OCI-LY1 (cell line): ENCODE results near the gene UNC13D.

ENCODE experiments used
- EZH2 ChIP-seq: fragments of 200-600 bp; sonication (generic), shearing (Covaris generic); IDR thresholded peaks from 2 replicates; pipeline ENCODE4 v1.8.0; 2017; ENCODE audit warnings: borderline replicate concordance, mixed run types, mild to moderate bottlenecking, antibody characterized with exemption, low read length, moderate library complexity, mixed read lengths
- TF ChIP-seq, protein P1 (sequence below): fragments of 200-600 bp; sonication (generic), shearing (Covaris generic); IDR thresholded peaks from 2 replicates; pipeline ENCODE4 v1.5.1; 2017; ENCODE audit warnings: mild to moderate bottlenecking, antibody characterized with exemption, low read length, moderate library complexity, mixed read lengths

DNA sequence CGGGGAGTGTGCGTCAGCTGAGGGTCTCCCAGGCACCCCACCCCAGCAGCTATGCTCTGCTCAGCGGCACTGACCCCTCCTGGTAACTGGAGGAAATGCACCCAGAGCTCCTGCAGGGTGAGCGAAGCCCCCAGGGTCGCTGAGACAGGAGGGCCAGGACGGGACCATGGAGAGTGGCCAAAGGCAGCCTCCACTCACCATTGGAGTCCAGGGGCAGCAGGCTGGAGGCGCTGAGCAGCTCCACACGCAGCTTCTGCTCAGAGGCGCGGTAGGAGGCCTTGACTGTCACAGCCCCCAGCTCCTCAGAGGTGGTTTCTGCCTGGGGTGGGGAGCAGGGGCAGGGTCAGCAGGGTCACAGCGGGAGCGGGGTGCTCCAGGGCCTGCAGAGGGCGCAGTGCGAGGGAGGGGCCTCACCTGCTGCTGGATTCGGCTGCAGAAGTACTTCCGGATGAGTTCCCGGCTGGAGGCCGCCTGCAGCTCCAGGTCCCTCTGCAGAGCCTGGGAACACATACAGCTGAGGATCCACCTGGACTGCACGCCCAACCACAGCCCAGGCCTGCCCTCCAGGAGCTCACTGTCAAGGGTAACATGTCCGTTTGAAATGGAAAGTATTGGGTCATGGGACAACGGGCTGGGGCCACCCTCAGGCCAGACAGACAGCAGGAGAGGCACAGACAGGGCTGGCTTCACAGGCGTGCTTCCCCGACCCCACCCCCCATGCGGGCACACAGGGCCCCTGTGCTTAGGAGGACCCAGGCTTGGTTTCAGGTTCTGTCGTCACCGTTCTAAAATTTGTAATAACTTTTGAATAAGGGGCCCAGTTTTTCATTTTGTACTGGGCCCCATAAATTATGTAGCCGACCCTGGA is 13.8 kb downstream of the UNC13D start:
- TF ChIP-seq EZH2: no peak
- TF ChIP-seq, protein P1, sequence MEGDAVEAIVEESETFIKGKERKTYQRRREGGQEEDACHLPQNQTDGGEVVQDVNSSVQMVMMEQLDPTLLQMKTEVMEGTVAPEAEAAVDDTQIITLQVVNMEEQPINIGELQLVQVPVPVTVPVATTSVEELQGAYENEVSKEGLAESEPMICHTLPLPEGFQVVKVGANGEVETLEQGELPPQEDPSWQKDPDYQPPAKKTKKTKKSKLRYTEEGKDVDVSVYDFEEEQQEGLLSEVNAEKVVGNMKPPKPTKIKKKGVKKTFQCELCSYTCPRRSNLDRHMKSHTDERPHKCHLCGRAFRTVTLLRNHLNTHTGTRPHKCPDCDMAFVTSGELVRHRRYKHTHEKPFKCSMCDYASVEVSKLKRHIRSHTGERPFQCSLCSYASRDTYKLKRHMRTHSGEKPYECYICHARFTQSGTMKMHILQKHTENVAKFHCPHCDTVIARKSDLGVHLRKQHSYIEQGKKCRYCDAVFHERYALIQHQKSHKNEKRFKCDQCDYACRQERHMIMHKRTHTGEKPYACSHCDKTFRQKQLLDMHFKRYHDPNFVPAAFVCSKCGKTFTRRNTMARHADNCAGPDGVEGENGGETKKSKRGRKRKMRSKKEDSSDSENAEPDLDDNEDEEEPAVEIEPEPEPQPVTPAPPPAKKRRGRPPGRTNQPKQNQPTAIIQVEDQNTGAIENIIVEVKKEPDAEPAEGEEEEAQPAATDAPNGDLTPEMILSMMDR: peak; percentile 73
